ENCODE results near the gene IGFBP6. TPM values are rescaled to one million over a fixed set of nuclear protein-coding genes. Genes with fewer than 3 reads are reported as not detected.

Gene IGFBP6
- total and polyA plus RNA-seq, 9 of the 15 experiments (the other 6 are each of a cell fraction or from before 2014, with no cell fraction given), result 0.15 to 1.4 (median 0.54) TPM

GRCh38 chr12:53097564-53098353 lies at the start of gene IGFBP6 (continued):
- TF ChIP-seq SP2 (IDR thresholded peaks at IDR 0.05; ENCODE audit: extremely low read depth, low read depth, low read length, poor library complexity, severe bottlenecking) (no peak), JUN (IDR thresholded peaks at IDR 0.05; ENCODE audit: borderline replicate concordance, low read depth, low read length) (no peak), JUN (CRISPR knock-in tag; IDR thresholded peaks at IDR 0.05; ENCODE audit: borderline replicate concordance) (no peak), ZNF354B (CRISPR knock-in tag; IDR thresholded peaks at IDR 0.05) (no peak), E2F5 (CRISPR knock-in tag; IDR thresholded peaks at IDR 0.05) (no peak), THRAP3 (IDR thresholded peaks at IDR 0.05; ENCODE audit: borderline replicate concordance) (no peak), MAFK (IDR thresholded peaks at IDR 0.05; ENCODE audit: low read length) (no peak), ARNT (IDR thresholded peaks at IDR 0.05) (no peak), TAF15 (IDR thresholded peaks at IDR 0.05; ENCODE audit: low read depth, low read length) (no peak), ZNF778 (CRISPR knock-in tag; IDR thresholded peaks at IDR 0.05) (no peak), ZNF407 (IDR thresholded peaks at IDR 0.05; ENCODE audit: low read depth) (no peak), ZNF140 (CRISPR knock-in tag; IDR thresholded peaks at IDR 0.05) (no peak), MTA1 (IDR thresholded peaks at IDR 0.05; ENCODE audit: borderline replicate concordance) (no peak), GATA2 (CRISPR knock-in tag; IDR thresholded peaks at IDR 0.05) (no peak), FOXM1 (IDR thresholded peaks at IDR 0.05; ENCODE audit: low read depth) (no peak), FOXM1 (CRISPR knock-in tag; IDR thresholded peaks at IDR 0.05; ENCODE audit: low read depth) (no peak), CTCF (IDR thresholded peaks at IDR 0.05 in 2 of 3, conservative IDR thresholded peaks at IDR 0.05 in 1 of 3; ENCODE audit: insufficient read depth in 2 of 3, low read depth in 1 of 3, low read length in 3 of 3) (no peak), ZNF551 (CRISPR knock-in tag; IDR thresholded peaks at IDR 0.05) (no peak)
